Neural crest cell (in vitro differentiated cells): Measurements from ENCODE around the gene DIDO1. TPM values are rescaled to one million over a fixed set of nuclear protein-coding genes. Genes with fewer than 3 reads are reported as not detected.

Experiments
- DNase-seq: peaks from one replicate; pipeline ENCODE4 v3.0.0; 2021; ENCODE audit warnings: low read depth, mixed read lengths, low spot score
- H3K27ac Mint-ChIP-seq: one replicate; pipeline ENCODE4 v1.8.0; 2021; ENCODE audit warnings: mild to moderate bottlenecking, mixed read lengths; ENCODE audit not compliant: unreplicated experiment
- H3K27me3 Mint-ChIP-seq: 2 replicates; pipeline ENCODE4 v1.8.0; 2021; ENCODE audit warnings: low read depth, mild to moderate bottlenecking, mixed read lengths
- H3K36me3 Mint-ChIP-seq: 2 replicates; pipeline ENCODE4 v1.8.0; 2021; ENCODE audit warnings: low read depth, mild to moderate bottlenecking, mixed read lengths
- H3K4me1 Mint-ChIP-seq: 2 replicates; pipeline ENCODE4 v1.8.0; 2021; ENCODE audit warnings: mixed read lengths
- H3K4me3 Mint-ChIP-seq: one replicate; pipeline ENCODE4 v1.8.0; 2021; ENCODE audit warnings: mild to moderate bottlenecking, mixed read lengths
- H3K9me3 Mint-ChIP-seq: 2 replicates; pipeline ENCODE4 v1.8.0; 2021; ENCODE audit warnings: mixed read lengths
- total RNA-seq: library from RNA; stranded (reverse); gene quantifications from 2 replicates; pipeline ENCODE4 v1.2.1, GENCODE V29; 2021
- TF ChIP-seq, protein P1 (sequence below): fragments of 200-600 bp; sonication (generic); conservative IDR thresholded peaks from 2 replicates; pipeline ENCODE4 v1.5.0; 2021; ENCODE audit warnings: antibody characterized with exemption, mild to moderate bottlenecking

DIDO1 gene
- total RNA-seq, 1 donor from 2014 or later, result 72.0 TPM

DNA sequence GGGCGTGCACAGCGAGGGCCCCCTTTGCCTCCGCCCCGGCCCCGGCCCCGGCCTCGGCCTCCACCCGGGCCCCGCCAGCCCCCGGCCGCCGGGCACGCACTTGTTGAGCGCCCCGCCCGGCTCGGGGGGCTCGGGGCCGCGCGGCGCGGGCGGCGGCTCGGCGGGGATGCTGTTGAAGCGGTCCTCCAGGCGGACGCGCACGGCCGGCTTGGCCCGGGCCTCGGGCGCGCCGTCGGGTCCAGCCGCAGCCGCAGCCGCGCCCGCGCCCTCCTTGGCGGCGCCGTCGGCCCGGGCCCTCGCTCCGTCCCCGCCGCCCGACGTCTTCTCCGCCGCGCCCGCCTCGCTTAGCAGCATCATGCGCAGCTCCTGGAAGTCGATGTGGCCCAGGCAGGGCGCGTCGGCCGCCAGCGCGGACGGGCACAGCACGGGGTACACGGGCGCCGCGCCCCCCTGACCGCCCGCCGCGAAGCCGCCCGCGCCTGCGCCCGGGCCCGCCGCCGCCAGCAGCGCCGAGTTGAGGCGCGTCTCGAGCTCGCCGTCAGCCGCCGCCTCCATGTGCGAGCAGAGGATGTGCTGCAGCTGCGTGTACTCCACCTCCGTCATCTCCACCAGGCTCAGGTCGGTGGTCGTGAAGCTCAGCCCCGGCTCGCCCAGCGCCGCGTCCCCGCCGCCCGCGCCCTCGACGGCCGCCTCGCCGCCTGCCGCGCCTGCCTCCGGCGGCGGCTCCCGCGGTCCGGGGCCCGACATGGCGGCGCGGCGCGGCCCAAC is 65.2 kb downstream of the DIDO1 start:
- TF ChIP-seq, protein P1, sequence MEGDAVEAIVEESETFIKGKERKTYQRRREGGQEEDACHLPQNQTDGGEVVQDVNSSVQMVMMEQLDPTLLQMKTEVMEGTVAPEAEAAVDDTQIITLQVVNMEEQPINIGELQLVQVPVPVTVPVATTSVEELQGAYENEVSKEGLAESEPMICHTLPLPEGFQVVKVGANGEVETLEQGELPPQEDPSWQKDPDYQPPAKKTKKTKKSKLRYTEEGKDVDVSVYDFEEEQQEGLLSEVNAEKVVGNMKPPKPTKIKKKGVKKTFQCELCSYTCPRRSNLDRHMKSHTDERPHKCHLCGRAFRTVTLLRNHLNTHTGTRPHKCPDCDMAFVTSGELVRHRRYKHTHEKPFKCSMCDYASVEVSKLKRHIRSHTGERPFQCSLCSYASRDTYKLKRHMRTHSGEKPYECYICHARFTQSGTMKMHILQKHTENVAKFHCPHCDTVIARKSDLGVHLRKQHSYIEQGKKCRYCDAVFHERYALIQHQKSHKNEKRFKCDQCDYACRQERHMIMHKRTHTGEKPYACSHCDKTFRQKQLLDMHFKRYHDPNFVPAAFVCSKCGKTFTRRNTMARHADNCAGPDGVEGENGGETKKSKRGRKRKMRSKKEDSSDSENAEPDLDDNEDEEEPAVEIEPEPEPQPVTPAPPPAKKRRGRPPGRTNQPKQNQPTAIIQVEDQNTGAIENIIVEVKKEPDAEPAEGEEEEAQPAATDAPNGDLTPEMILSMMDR, result no peak
- Mint-ChIP-seq H3K4me1 (peaks cover 22% of the 10 kb centered on the region), H3K9me3 (no peaks in the 10 kb centered on the region), H3K27me3 (peaks cover 13% of the 10 kb centered on the region), H3K36me3 (peaks cover 4% of the 10 kb centered on the region), H3K27ac (no peak overlapping the region), H3K4me3 (no peak overlapping the region)
- DNase-seq, result no peak

DNA sequence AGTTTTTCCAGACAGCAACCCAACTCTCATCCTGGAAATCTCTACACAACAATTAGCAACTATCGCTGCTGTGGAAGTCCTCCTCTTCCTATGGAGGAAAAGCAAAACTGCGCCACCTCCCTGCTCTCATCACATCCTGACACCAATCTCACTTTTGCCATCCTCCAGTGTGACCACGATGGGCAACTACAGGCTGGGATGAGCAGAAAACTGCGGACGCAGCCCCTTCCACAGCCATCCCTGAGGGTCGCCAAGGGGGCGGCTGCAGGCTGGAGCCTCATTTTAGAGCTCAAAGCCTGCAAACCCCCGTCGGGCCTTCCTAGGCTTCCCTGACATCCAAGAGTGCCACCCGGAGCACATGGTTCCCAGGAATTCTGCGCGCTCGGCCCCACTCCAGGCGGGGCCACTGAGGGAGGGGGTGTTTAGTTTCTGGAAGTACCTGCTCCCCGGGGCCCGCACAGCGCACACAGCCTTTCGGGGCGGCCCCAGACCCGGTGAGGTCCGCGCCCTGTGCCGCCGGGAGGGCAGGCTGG is 65.8 kb downstream of the DIDO1 start:
- peak overlapping the region; percentile 75 for H3K4me3 Mint-ChIP-seq
- peaks cover 22% of the 10 kb centered on the region for H3K4me1 Mint-ChIP-seq
- H3K27ac Mint-ChIP-seq, result peak overlapping the region; percentile 75
- peaks cover 13% of the 10 kb centered on the region for H3K27me3 Mint-ChIP-seq
- DNase-seq, result no peak
- peaks cover 4% of the 10 kb centered on the region for H3K36me3 Mint-ChIP-seq
- H3K9me3 Mint-ChIP-seq, result no peaks in the 10 kb centered on the region
- TF ChIP-seq, protein P1, result no peak

DNA sequence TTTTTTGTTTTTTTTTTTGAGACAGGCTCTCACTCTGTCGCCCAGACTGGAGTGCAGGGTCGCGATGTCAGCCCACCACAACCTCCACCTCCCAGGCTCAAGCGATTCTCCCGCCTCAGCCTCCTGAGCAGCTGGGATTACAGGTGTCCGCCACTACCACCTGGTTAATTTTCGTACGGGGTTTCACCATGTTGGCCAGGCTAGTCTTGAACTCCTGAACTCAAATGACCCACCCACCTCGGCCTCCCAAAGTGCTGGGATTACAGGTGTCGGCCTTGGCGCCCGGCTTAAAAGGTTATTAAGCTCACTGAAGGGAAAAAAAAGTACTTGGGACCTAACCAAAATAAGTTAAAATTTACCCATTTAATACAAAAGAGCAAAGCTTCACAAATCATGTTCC is 66.6 kb downstream of the DIDO1 start:
- H3K27ac Mint-ChIP-seq, result no peak overlapping the region
- no peaks in the 10 kb centered on the region for H3K9me3 Mint-ChIP-seq
- TF ChIP-seq, protein P1, result no peak
- H3K4me3 Mint-ChIP-seq, result peak overlapping the region; percentile 75
- DNase-seq, result no peak
- peaks cover 5% of the 10 kb centered on the region for H3K36me3 Mint-ChIP-seq
- peaks cover 22% of the 10 kb centered on the region for H3K4me1 Mint-ChIP-seq
- peaks cover 13% of the 10 kb centered on the region for H3K27me3 Mint-ChIP-seq

DNA sequence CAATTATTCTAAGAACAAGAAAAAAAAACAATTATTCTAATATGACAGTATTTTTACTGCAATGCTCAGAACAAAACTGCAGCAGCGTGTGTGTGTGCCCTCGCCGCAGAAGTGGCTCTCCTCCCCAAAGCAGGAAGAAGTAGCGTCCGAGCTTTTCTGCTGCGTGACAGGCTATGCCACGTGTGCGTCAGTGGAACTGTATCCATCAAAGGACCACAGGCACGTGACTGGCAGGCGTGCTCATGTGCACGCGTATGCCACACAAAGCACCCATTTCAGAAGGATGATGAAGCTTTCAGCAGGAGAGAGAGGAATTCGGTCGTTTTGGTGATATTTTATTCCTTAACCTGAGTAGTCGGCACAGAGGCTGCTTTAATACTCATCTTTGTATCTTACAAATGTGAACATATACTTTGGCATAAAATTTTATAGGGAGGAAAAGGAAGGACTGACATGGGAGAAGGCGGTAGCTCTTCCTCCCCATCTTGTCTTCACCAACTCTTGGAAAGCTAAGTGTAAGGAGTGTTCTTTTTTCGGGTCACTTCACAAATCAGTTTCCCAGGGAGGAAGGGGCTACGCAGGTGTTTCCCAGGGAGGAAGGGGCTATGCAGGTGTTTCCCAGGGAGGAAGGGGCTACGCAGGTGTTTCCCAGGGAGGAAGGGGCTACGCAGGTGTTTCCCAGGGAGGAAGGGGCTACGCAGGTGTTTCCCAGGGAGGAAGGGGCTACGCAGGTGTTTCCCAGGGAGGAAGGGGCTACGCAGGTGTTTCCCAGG is 68.1 kb downstream of the DIDO1 start:
- Mint-ChIP-seq H3K27ac (no peak overlapping the region), H3K27me3 (peaks cover 13% of the 10 kb centered on the region), H3K9me3 (no peaks in the 10 kb centered on the region), H3K4me3 (peak overlapping the region; percentile 52), H3K36me3 (peaks cover 6% of the 10 kb centered on the region), H3K4me1 (peaks cover 22% of the 10 kb centered on the region)
- DNase-seq, result no peak
- TF ChIP-seq, protein P1, result no peak

DNA sequence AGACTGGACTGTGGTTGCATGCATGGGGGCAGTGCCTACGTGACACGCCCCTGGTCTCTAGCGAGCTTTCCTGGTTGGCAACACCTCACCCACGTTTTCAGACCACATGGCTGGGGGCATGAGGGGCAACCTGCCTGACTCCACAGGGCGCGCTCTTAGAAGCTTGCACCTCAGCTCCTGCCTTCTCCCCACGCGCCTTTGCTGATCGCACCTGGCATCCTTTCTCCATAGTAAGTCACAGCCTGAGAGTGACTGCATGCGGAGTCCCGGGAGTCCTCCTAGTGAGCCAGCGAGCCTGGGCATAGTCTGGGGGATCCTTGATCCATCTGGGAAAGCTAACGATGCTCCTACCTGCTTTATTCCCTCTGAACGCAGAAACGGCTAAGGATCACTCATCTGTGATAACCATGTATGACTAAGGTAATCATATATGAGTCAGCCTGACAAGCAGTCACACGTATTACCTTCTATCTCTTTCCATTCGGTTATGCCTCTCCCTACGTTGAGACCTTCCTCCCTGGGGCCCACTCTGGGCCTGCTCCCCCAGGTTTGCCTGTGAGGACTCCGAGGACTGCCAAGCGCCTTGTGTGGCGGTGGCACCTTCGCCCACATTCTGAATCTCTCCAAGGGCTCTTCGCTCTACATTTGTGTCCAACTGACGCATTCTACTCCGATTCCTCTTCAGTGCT is 69.2 kb downstream of the DIDO1 start:
- H3K9me3 Mint-ChIP-seq, result no peaks in the 10 kb centered on the region
- H3K4me3 Mint-ChIP-seq, result no peak overlapping the region
- peaks cover 15% of the 10 kb centered on the region for H3K4me1 Mint-ChIP-seq
- H3K27ac Mint-ChIP-seq, result no peak overlapping the region
- H3K27me3 Mint-ChIP-seq, result peaks cover 13% of the 10 kb centered on the region
- H3K36me3 Mint-ChIP-seq, result peaks cover 11% of the 10 kb centered on the region
- TF ChIP-seq, protein P1, result no peak
- no peak for DNase-seq
